ENCODE data around the gene PRKCH.

The PRKCH gene

GRCh38 chr14:61341275-61342206 lies 20.2 kb downstream of the PRKCH start:
- DNase-seq = no peak

GRCh38 chr14:61342486-61342885 lies 21.1 kb downstream of the PRKCH start:
- DNase-seq = no peak

GRCh38 chr14:61342932-61343331 lies 21.6 kb downstream of the PRKCH start:
- no peak for DNase-seq

- DNase-seq = no peak
These were observed 22.1 kb downstream of the PRKCH start for GRCh38 chr14:61343471-61343870.

- no peak for DNase-seq
These were observed 22.6 kb downstream of the PRKCH start for GRCh38 chr14:61343991-61344405.

- no peak for DNase-seq
These were observed 23.2 kb downstream of the PRKCH start for GRCh38 chr14:61344437-61345150.

GRCh38 chr14:61345151-61345482 lies 23.7 kb downstream of the PRKCH start:
- no peak for DNase-seq

- DNase-seq = no peak
These were observed 24.8 kb downstream of the PRKCH start for GRCh38 chr14:61346221-61346620.

- DNase-seq = no peak
These were observed 25.4 kb downstream of the PRKCH start for GRCh38 chr14:61346793-61347192.

GRCh38 chr14:61347826-61348443 lies 26.6 kb downstream of the PRKCH start:
- no peak for DNase-seq

- DNase-seq = no peak
These were observed 29.3 kb downstream of the PRKCH start for GRCh38 chr14:61350427-61351270.

- DNase-seq = no peak
These were observed 30.1 kb downstream of the PRKCH start for GRCh38 chr14:61351477-61351876.

- DNase-seq = no peak
These were observed 34.5 kb downstream of the PRKCH start for GRCh38 chr14:61355892-61356325.

GRCh38 chr14:61357123-61357522 lies 35.7 kb downstream of the PRKCH start:
- no peak for DNase-seq

GRCh38 chr14:61358554-61359226 lies 37.3 kb downstream of the PRKCH start:
- DNase-seq = no peak

- DNase-seq = no peak
These were observed 39.6 kb downstream of the PRKCH start for GRCh38 chr14:61360796-61361525.

- no peak for DNase-seq
These were observed 40.8 kb downstream of the PRKCH start for GRCh38 chr14:61362072-61362750.

GRCh38 chr14:61364243-61364642 lies 42.9 kb downstream of the PRKCH start:
- no peak for DNase-seq

GRCh38 chr14:61365667-61366212 lies 44.4 kb downstream of the PRKCH start:
- DNase-seq = no peak

- no peak for DNase-seq
These were observed 46.8 kb downstream of the PRKCH start for GRCh38 chr14:61368114-61368710.
